ENCODE data around the gene HYAL1.
A peak's percentile ranks its signal among the peaks of the same experiment; 100 is the strongest.

HYAL1 gene, protein sequence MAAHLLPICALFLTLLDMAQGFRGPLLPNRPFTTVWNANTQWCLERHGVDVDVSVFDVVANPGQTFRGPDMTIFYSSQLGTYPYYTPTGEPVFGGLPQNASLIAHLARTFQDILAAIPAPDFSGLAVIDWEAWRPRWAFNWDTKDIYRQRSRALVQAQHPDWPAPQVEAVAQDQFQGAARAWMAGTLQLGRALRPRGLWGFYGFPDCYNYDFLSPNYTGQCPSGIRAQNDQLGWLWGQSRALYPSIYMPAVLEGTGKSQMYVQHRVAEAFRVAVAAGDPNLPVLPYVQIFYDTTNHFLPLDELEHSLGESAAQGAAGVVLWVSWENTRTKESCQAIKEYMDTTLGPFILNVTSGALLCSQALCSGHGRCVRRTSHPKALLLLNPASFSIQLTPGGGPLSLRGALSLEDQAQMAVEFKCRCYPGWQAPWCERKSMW

DNA sequence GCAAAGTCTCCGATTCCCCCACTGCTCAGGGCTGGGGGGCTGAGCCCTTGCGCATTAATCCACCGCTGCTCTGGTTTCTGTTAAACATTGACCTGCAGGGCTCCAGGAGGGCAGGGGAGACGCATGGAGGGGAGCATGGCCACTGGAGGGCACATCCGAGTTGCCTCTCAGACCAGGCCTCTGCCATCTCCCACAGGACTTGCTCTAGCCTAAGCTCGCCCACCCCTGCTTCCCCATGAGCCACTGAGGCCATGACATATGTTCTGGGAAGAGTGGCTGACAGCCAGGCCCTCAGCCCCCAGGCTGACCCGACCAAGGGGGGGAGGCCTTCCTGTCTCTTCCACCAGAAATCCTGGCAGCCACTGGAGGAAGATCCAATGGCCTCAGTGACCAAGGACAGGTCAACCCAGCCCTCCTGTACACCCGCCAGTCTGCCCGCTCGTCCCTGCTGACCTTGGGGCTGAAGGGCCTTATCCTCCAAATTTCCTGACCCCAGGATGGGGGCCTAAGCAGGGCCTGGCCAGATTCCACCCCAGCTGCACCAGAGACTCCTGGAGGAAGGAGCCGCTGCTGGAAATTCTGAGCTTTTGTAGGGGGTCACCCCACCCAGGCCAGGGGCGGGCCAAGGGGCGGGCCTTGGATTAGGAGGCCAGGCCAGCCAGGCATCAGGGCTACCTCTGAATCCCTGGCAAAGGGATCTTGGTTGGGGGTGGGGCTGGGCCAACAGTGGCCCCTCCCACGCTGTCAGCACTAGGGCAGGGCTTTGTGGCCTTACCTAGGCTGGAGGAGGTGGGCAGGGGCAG, at the start of gene HYAL1:
HYAL1 (minus strand) TSS at position 562 of the 803 bp plus-strand sequence. CDS start 618 bp downstream, outside the sequence.
- DNase-seq (ENCODE audit: low spot score): no peak

DNA sequence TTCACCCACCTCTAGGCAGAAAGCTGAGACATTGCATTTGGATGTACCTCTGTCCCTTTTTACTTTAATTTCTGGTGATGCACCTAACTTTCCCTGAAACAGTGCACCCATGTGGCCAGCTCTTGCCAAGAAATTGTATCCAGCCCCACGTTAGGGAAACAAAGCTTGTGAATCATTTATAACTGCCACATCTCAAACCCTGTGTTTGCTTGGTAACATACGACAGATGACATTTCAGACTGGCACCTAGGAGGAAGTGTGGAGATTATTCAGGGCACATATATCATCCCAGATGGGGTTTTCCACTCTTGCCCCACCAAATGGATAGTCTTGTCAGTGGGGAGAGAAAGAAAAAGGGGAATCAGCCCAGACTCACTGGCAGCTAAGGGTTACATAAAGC, 49.4 kb upstream of the HYAL1 start:
- no peak for DNase-seq (ENCODE audit: low spot score)

DNA sequence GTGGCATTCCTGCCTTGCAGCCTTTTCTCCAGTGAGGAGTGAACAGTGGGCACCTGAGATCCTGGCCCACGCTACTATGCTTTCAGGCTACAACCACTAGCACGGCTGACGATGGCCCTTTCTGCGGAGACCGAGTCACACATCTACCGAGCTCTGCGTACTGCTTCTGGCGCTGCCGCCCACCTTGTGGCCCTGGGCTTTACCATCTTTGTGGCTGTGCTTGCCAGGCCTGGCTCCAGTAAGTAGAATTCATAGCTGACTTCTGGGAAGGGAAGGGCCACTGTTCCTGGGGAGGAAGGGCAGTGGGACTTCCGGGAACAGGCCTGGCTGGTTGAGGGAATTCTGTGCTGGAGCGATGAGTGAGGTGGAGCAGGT, 47.9 kb upstream of the HYAL1 start:
- no peak for DNase-seq (ENCODE audit: low spot score)

DNA sequence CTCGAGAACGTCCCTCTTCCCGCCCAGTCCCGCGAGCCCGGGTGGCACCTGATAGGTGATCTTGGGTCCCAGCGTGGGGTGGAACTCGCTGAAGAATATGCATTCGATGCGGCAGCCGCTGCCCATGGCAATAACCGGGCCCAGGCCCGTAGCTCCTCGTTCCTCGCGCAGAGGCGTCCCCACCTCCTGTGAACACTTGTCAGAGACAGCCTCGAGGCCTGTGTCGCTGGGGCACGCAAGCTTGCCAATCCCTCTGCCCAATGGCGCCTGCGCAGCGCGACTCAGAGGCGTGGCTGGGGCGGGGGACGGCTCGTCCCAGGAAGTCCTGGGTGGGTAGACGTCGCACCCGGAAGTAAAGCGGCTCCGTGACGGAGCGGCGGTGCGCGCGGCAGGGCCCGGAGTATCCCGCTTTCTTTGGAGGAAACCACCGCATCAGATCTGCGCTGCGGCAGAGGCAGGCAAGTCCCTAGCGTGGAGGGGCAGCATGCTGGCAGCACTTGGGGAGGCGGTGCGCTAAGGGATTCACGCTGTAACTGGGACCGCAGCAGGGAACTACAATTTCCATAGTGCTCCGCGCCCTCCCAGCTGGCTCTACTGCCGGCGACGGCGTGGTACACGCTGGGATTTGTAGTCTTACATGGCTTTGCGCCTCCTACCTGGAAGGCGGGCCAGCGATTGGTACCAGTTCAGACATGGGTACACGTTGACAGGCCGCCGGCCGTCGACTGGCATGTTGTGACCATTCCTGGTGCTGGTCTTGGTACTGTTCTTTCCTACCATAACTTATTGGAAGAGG, 47.4 kb upstream of the HYAL1 start, which contains the start of the genes CYB561D2 and NPRL2:
CYB561D2 (plus strand) TSS at position 336 of the 796 bp plus-strand sequence. CDS start 572 bp downstream, outside the sequence.
NPRL2 (minus strand) TSS at position 249 of the 796 bp plus-strand sequence; CDS start at position 126, 123 bp downstream.
- DNase-seq (ENCODE audit: low spot score): peak; percentile 98

DNA sequence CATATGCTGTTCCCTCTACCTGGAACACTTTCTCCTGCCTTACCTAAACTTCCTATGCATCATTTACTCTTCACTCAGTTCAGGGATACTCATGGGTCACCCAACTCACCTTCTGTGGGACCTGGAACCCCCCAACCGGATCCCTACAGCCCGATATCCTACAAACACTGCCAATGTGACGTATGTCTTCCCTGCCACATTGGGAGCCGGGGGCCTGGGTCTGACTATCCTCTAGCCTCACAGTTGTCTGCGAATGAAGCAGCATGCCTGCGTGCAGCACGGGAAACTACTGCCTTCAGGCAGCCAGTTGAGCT, 46.8 kb upstream of the HYAL1 start:
- DNase-seq (ENCODE audit: low spot score): no peak

DNA sequence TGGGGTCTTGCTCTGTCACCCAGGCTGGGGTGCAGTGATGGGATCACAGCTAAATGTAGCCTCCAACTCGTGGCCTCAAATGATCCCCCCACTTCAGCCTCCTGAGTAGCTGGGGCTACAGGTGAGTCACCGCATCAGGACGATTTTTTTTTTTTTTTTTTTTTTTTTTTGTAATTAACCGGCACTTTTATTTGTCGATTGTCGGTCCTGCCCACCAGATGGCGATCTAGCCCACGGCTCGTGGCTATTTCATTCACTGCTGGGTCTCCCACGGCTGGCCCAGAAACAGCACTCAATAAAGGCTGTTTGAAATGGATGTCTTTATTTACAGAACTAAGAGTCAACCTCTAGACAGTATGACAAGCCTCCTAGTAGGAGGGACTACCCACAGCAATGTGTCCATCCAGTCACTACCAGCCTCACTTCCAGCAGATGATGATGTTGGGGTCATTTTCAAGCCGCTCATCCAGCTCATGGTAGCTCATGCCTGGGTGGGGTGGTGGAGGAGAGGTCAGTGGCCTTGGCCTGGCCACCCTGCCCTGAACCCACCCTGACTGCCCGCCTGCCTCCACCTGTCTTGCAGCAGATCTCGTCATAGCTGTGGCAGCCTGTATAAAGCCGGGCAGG, 43.9 kb upstream of the HYAL1 start:
- peak; percentile 70 for DNase-seq (ENCODE audit: low spot score)

DNA sequence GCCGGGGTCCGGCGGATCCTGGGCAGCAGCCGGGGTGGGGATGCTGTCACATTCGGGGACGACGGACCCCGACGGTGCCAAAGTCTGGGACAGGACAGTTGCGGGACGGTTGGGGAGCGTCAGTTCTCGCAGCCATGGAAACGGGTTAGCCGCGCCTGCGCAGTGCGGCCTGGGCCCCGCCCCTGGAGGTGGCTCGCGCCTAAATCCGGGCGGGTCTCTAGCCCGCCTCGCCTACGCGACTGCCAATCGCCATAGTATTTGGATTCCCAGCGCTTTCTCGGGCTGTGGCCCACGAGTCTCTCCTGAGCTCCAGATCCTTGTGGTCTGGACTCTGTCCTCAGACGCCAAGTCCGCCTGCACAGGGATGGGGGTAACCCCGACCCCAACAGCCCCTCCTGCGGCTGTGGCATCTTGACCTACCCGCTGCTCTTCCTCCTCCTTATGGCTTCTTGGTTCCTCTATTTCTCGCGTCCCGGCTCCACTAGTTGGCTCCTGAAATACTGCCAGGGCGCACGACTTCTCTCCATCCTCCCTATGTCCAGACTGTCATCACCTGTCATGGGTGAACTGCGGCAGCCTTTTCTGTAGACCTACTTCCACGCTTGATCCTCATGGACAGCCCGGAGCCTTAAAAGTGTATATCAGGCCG, 42.3 kb upstream of the HYAL1 start, which contains the start of gene ZMYND10:
ZMYND10 (minus strand) TSS at position 147 of the 649 bp plus-strand sequence. CDS start 153 bp downstream, outside the sequence.
- peak; percentile 83 for DNase-seq (ENCODE audit: low spot score)

DNA sequence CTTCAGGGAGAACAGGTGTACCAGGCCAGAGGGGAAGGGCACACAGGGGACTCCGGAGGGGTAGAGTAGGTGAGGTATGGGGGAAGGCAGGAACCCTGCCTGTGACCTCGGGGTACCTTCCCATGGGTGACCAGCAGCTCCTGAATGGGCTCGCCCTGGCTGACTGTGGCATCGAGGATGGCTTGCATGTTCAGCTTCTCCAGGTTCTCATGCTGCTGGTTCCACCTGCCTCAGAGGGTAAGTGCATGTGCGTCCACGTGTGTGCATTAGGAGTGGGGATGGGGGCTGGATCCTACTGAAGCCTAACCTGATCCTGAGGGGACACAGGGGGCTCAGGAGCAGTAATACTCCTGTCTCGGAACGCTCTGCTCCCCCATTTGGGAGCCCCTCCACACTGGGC, 41.6 kb upstream of the HYAL1 start:
- no peak for DNase-seq (ENCODE audit: low spot score)

DNA sequence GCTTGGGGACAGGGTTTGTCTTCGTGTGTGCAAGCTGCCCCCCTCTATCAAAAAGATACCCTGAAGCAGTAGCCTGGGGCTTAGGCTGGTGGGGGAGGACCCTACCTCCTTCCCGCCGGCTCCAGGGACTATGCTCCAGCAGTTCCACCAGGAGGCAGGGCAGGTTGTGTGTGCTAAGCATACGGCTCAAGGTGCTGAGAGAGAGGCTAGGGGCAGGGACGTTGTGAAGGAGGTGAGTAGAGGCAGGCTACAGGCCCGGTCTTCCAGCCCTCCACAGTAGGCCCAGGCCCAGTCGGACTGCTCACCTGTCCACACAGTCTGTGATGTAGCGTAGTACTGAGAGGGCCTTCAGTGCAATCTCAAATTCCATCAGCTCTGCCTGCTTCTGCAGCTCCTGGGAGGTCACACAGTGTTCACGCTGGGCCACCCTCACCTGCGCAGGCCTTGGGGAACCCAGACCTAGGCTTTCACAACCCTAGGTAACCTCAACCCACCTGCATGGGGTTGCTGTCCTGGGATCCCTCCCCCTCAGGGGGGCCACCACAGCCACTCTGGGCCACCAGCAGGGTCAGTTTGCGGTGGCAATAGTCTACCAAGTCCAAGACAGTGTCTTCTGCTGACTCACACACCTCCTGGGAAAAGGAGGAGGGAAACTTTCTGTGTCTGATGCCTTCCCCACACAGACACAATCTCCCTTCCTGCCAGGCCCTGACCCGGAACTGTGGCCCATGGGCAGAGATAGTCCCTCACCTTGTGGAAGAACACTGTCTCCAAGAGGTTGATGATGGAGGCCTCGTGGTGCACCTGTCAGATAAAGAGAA, 39.6 kb upstream of the HYAL1 start:
- no peak for DNase-seq (ENCODE audit: low spot score)

DNA sequence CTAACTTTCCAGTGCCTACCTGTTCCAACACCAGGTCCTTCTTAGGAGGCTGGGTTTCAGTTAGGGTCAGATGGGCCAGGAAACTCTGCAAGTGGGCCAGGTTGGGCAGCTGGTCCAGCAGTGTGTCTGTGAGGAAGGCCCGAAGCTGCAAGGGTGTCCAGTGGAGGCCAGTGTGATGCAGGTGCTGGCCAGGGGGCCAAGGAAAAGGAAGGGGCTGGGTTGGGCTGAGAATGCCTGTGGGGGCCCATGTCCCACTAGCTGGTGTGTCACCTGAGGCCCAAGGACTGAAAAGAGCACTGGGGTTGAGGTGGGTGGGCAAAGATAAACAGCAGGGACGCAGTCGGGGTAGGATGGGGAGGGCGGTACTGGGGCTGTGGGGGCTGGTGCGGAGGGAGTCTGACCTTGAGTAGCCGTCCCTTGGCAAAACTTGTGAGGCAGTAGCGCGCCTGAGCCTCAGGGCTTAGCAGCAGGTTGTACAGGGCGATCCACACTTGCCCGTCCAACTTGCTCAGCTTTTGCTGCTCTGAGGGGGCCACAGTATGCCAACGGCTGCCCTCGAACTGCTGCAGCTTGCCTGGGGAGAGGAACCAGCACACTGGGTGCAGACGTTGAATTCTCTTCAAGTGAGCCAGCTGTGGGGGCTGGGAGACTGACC, 38.7 kb upstream of the HYAL1 start:
- no peak for DNase-seq (ENCODE audit: low spot score)

DNA sequence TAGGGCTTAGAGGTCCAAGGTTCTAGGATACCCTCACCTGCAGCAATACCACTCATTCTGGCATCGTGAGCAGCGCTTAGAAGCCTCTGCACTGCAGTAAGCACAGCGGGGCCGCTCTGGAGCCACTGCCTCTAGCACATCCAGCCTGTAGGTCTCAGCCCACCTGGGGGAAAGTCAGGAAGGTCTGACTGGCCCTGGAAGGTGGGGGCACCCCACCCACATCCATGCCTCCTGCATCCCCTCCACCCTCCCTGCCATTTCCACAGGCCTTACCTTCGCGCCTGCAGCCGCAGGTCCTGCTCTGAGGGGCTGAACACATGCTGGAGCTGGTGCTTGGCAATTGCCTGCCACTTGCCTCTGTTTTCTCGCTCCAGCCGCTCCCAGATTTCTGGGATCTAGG, 38.2 kb upstream of the HYAL1 start:
- no peak for DNase-seq (ENCODE audit: low spot score)

DNA sequence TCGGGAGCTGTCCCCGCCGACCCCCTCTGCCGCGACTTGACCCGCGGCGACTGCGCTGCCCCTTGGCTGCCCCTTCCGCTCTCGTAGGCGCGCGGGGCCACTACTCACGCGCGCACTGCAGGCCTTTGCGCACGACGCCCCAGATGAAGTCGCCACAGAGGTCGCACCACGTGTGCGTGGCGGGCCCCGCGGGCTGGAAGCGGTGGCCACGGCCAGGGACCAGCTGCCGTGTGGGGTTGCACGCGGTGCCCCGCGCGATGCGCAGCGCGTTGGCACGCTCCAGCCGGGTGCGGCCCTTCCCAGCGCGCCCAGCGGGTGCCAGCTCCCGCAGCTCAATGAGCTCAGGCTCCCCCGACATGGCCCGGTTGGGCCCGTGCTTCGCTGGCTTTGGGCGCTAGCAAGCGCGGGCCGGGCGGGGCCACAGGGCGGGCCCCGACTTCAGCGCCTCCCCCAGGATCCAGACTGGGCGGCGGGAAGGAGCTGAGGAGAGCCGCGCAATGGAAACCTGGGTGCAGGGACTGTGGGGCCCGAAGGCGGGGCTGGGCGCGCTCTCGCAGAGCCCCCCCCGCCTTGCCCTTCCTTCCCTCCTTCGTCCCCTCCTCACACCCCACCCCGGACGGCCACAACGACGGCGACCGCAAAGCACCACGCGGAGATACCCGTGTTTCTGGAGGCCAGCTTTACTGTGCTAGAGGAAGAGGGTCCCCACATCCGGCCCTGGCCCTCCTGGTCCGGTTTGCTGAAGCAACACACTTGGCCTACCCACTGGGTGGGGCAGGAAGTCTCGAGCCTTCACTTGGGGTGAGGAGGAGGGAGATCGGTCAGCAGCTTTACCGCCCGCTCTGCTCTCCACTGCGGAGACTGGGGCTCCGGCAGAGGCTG, 37.3 kb upstream of the HYAL1 start, which contains the start of gene RASSF1:
RASSF1 (minus strand) TSS at position 389 of the 882 bp plus-strand sequence; CDS start at position 358, 31 bp downstream.
- peak; percentile 85 for DNase-seq (ENCODE audit: low spot score)

DNA sequence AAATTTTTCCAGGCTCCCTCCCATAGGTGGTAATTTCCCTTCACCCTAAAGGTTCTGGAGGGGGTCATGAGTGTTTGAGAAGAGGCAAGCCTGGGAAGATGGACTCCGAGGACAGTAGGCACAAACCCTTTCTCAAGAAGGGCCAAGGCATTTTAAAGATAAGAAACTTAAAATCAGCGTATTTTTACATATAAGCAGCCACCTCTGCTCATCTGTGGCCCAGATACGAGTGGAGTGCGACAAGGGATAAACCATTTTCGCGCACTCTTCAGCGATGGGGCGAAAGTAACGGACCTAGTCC, 36.7 kb upstream of the HYAL1 start:
- no peak for DNase-seq (ENCODE audit: low spot score)

DNA sequence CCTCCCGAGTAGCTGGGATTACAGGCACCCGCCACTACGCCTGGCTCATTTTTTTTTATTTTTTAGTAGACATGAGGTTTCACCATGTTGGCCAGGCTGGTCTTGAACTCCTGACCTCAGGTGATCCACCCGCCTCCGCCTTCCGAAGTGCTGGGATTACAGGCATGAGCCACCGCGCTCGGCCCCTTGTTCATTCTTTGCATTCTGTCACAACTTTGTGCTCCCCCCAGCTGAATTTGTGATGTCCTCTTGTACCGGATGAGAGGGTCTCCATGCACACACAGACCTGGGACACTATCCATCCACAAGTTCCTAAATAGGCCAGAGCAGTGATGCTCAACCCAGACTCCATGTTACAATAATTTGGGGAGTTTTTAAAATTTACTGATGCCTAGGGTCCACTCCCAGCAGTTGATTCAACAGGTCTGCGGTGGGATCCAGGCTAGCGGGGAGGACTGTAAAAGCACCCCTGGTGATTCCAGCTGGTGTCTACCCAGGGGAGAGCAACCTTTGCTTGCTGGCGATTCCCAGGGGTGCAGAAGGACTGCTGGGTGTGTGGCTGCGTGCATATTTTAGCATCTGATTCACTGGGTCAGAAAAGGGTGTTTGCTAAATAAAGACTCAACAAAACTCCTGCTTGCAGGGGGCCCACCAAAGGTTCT, 36.2 kb upstream of the HYAL1 start:
- no peak for DNase-seq (ENCODE audit: low spot score)

DNA sequence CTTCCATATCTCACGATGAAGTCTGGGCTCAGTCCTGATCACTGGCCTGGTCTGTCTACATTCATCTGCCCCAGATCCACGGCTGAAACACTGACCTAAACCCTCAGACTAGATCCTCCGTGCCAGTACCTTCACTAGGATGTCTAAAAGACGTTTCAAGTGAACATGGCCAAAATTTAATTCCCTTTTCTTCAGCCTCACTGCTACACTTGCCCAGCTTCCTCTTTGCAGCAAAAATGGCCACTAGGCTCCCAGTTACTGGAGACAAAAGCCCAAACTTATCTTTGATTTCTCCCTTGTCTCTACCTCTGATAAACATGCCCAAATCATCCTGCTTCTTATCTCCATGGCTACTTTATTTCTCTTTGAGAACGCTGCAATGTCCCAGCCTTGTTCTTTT, 35.6 kb upstream of the HYAL1 start:
- DNase-seq (ENCODE audit: low spot score): no peak

DNA sequence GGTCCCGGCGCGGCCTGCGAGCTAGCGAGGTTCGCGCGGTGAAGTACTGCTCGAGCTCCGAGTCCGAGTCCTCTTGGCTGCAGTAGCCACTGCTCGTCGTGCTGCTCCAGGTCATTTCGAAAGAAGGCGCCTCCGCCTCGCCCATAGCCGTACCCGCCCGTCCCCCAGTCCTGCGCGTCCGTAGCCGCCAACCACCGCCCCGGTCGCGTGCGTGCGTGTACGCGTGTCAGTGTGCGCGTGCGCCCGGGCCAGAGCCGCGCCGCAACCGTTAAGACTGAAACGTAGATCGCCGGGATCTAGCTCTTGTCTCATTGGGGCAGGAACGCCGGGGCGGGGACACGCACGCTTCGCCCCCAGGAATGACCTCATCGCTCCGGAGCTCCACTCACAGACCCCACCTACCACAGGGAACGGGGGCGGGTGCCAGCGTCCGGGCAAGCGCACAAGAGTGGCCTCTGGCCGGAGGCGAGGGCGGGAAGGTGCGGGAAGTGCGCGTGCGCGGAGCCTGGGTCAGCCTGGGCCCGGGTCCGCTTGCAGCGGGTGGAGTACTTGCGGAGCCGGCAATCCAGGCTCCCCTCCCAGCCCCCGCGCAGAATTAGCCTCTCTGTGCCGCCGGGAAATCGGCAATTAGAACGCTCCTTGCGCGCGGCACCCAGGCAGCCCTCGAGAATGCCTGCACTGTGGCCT, 33.9 kb upstream of the HYAL1 start:
- DNase-seq (ENCODE audit: low spot score): peak; percentile 99

DNA sequence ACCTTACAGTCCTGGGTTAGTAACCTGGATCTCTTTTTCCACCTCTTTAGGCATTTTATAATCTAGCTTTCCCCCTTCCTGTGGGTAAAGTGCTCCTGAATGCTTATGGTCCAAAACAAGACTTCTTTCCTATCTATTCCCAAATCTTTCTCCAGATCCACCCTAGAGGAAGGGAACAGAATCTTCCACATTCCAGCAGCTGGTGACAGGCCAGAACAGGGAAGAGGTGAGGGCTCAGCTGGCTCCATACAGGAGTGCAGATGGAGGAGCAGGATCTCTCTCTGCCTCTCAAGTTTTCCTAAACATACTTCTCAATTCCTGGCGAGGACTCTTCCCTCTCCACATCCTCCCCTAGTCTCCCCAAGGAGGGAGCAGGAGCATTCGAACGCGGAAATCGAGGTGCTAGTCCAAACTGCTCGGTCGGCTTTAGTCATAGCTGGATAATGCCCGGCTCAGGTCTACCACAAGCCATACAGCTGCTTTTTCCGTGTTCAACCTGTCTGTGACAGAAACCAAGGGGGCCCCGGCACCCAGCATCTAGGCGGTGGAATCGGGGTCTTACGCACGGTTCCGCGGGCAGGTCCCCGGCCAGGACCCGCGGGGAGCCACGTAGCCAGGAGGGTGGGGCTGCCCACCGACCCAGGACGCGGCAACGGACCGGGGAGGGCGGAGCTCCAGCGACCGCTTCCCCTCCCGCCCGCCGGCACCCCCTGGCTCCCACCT, 33.2 kb upstream of the HYAL1 start:
- DNase-seq (ENCODE audit: low spot score): peak; percentile 70

All from activated CD4-positive, alpha-beta T cell treated with anti-CD3 and anti-CD28 coated beads, Interleukin-2, Interleukin-4, amounts not matched to agents 100 ng/mL and 50 ng/mL, durations not matched to agents 16 hours and 8 hours (primary cell).